AML-193 (cell line): ENCODE measurements around the gene LRRC58.
"Not testable (repeated sequence)": the region's sequence is repeated elsewhere in the genome, so short reads cannot be mapped to it uniquely, and the experiment has no call there.

Experiments
- DNase-seq, 2 experiments: peaks; one replicate each; lab custom pipeline; 2025; lab: John Stamatoyannopoulos, UW

LRRC58 gene

GRCh38 chr3:120339362-120339761 lies 9.8 kb downstream of the LRRC58 start:
- DNase-seq = no peak

DNA sequence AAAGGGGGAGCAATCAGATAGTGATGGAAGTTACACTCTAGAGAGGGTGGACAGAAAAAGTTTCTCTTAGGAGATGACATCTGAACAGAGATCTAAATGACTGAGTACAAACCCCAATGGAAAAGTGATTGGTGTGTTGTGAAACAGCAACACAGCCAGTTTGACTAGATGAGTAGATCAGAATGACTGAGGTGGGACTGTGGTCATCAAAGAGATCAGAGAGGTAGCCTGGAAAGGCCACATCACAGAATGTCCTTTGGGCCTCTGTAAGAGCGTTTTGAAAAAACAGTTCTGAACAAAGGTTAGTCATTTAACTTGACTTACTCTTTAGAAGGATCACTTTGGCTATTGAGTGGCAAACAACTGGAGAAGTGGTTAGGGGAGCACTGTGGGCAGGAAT lies 10.6 kb downstream of the LRRC58 start:
- DNase-seq = no peak

- no peak for DNase-seq
Measured at GRCh38 chr3:120332646-120333045, 16.5 kb downstream of the LRRC58 start.

GRCh38 chr3:120331076-120331475 lies 18.1 kb downstream of the LRRC58 start:
- DNase-seq = no peak

DNA sequence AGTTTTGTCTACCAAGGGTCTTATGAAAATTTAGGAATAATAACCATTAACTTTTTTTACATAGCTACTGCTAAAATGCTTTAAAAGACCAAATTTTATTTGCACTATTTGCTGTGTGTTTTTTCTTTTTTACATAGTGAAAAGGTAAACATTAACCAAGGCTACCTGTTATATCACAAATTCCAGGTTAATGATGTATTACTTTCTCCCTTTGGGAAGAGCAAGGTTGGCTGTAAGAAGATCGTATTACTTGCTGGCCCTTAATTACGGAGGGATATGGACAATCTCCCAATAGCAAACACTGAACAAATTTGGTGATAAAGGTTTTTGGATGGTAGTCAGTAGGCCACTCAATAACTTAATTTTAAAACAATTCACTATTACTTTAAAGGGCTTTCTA lies 22.4 kb downstream of the LRRC58 start:
- no peak for DNase-seq

DNA sequence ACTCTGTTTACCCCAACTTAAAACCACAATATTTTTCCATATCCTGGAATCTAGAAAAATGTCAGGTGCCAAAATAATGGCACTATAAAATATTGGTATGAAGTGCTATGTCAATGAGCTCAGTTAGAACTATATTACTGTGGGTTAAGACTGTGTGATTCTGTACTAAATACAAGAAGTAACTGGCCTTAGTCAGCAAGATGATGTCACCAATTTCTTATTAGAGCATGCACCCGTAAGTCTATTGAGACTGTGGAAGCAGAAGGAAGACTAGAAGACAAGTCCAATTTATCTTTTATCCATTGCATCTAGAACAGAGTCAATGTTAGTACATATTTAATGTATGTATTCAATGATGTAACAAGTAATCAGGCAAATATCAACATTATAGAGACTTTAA lies 25.0 kb downstream of the LRRC58 start:
- no peak for DNase-seq

- DNase-seq = not testable (repeated sequence)
Measured at GRCh38 chr3:120323761-120324160, 25.4 kb downstream of the LRRC58 start.

GRCh38 chr3:120311863-120312794 lies 37.0 kb downstream of the LRRC58 start:
- no peak for DNase-seq

DNA sequence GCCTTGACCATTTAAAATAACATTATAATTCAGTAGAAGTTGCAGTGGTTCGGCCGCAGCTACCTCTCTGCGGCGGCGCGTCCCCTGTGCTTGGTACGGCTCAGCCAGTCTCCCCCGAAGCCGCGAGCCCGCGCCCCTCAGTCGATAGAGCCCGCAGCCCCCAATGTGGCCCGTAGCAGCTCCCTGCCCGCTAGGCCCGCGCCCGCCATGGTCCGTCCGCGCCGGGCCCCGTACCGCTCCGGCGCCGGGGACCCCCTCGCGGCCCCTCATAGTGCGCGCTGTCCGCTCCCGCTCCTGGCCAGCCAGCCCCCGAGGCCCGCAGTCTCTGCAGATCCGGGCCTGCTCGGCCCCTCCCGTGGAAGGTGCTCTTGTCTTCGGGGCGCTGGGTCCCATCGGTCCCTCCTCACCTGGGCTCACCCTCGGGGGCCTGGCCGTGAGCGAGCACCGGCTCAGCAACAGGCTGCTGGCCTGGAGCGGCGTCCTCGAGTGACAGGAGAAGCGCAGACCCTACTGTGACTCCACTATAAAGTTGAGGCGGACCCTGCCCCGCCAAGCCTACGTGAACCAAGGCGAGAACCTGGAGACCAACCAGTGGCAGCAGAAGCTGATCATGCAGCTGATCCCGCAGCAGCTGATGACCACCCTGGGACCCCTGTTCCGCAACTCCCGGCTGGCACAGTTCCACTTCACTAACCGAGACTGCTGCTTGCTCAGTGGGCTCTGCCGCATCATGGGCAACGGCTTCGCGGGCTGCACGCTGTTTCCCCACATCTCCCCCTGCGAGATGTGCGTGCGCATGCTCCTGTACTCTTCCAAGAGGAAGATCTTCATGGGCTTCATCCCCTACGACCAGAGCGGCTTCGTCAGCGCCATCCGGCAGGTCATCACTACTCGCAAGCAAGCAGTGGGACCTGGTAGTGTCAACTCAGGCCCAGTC lies 42.4 kb downstream of the LRRC58 start:
- no peak for DNase-seq

- no peak for DNase-seq
Measured at GRCh38 chr3:120304616-120305015, 44.5 kb downstream of the LRRC58 start.

DNA sequence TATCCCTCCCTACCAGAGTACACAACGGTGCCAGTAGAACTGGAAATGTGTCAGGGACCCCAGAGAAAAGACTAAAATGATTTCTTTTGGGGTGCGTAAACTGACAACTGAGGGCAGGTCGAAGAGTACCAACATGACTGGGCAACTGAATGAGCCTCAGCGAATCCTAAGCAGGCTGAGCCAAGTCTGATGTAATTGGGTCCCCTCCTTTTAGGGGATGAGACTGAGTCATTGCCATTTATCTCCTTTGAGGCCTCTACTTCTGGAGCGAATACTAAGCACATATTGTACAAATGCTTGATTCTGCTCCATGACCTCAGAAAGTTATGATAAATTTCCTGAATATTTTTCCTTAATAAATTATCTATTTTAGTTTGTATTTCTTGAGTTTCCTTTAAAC lies 46.8 kb downstream of the LRRC58 start:
- no peak for DNase-seq

DNA sequence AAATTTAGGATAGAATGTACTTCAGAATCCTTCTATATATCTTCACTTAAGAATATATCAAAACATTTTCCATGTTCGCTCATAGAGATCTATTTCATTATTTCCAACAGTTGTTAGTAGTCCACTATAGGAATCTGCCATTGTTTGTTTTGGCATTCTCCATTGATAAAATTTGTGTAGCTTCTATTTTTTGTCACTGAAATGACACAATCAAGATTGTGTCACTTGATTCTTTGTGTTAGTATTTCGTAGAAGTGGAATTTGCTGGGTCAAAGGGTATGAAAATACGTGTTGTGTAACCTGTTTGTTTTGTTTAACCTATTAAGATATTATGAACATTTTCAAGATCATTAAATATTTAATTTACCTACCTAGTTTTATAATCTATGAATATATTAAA lies 48.2 kb downstream of the LRRC58 start:
- DNase-seq = no peak

GRCh38 chr3:120299403-120299802 lies 49.8 kb downstream of the LRRC58 start:
- no peak for DNase-seq

- no peak for DNase-seq
Measured at GRCh38 chr3:120298996-120299395, 50.2 kb downstream of the LRRC58 start.

DNA sequence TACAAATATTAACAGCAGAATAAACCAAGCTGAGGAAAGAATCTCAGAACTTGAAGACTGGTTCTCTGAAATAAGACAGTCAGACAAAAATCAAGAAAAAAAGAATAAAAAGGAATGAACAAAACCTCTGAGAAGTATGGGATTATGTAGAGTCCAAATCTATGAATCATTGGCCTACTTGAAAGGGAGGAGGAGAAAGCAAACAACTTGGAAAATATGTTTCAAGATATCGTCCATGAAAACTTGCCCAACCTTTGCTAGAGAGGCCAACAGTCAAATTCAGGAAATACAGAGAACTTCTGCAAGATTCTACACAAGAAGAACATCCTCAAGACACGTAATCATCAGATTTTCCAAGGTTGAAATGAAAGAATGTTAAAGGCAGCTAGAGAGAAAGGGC lies 57.6 kb downstream of the LRRC58 start:
- DNase-seq = not testable (repeated sequence)

- no peak for DNase-seq
Measured at GRCh38 chr3:120289636-120290035, 59.5 kb downstream of the LRRC58 start.

GRCh38 chr3:120286465-120286864 lies 62.7 kb downstream of the LRRC58 start:
- DNase-seq = no peak

GRCh38 chr3:120285508-120285841 lies 63.7 kb downstream of the LRRC58 start:
- no peak for DNase-seq

GRCh38 chr3:120284747-120285507 lies 64.2 kb downstream of the LRRC58 start, which contains the start of gene GPR156:
TSS of gene GPR156 (minus strand) at chr3:120285222. CDS start at chr3:120244098, 41,124 bp downstream.
- no peak for DNase-seq

GRCh38 chr3:120281261-120281660 lies 67.9 kb downstream of the LRRC58 start:
- no peak for DNase-seq

GRCh38 chr3:120280566-120280965 lies 68.6 kb downstream of the LRRC58 start:
- no peak for DNase-seq

GRCh38 chr3:120280026-120280425 lies 69.1 kb downstream of the LRRC58 start:
- DNase-seq = no peak
